IPS DF 19.7 (cell line): ENCODE results near the gene TMEM59.
"Not testable (repeated sequence)": the region's sequence is repeated elsewhere in the genome, so short reads cannot be mapped to it uniquely, and the experiment has no call there.

Source experiments
- DNase-seq: peaks from one replicate; pipeline ENCODE4 v3.0.0-alpha.2; 2013; ENCODE audit warnings: low read depth, low spot score

TMEM59 gene

DNA sequence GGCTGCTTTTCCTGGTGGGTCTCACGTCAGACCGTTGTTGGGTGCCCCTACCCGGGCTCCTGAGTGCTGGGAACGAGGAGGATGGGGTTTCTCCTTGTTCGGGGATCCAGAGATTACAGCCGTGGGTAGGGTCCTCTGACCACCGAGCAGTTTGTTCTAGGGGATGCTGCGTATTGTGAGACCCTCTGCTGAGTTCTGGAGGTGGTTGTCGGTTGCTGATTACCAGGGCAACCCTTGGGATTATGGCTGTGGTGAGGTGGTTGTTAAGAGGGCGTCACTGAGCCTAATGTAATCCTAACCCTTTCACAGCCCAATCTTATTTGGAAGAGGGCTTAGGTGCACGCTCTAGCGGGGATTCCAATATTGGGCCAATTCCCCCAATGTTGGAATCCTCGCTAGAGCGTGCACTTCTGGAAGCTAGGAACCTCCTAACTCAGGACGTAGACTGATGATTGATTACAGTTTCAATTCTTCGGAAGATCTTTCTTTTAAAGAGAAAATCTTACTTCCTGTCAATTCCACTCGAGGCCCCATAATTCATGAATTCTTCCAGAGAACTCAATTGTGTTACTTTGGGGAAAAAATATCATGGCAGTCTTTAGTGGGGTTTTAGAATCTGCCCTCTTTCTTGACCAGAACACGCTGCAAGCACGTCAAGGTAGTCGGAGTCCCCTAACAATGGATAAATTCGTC lies 887 bp upstream of the TMEM59 start:
- DNase-seq, result no peak

DNA sequence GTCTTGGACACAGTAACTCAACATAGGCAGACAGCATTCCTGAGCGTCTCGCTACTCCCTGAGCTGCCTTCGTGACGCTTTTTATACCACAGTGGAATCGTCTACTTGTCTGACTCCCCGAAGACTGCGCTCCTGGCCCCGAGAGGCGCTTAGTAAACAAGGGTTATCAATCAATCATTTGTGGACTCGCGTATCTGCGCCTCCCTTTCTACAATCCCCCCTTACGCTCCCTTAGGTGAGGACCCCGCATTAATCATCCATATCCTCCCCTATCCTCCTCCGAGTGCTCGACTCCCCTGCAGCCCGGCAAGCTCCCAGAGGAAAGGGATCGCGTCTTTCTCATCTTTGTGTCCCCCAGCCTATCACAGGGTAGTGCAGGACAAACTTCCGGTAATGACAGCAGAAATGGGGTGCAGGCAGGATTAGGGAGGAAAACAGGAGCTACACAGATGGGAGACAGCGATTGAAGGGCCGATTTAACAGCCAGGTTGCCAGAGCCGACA lies 522 bp downstream of the TMEM59 start:
- no peak for DNase-seq

DNA sequence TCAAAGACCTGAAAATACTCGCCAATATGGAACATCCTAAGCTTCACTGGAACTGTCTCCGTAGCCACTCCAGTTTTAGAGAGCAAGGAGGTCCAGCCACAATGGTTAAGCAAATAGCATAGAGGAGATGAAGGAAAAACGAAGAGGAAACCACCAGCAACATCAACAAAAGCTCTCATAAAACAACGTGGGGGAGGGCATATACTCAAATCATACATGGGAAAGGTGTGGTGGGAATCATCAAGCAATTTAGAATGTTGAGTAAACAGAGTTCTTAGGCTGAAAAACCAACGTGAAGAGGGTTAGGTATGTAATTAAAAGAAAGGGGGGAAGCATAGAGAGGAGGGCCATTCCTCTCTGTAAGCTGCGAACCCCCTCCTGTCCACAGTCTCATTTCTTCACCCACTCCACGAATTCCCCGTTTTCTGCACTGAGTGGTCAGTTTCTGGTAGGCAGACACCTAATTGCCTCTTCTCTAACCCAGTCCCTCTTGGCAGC lies 1.0 kb downstream of the TMEM59 start:
- no peak for DNase-seq

- not testable (repeated sequence) for DNase-seq
These were observed 2.6 kb downstream of the TMEM59 start for GRCh38 chr1:54050435-54050834.

- DNase-seq, result no peak
These were observed 5.4 kb downstream of the TMEM59 start for GRCh38 chr1:54047384-54048305.

- no peak for DNase-seq
These were observed 6.2 kb downstream of the TMEM59 start for GRCh38 chr1:54046671-54047383.

- no peak for DNase-seq
These were observed 7.5 kb downstream of the TMEM59 start for GRCh38 chr1:54045496-54045895.

GRCh38 chr1:54041806-54042205 lies 11.2 kb downstream of the TMEM59 start:
- DNase-seq, result no peak

- DNase-seq, result no peak
These were observed 15.5 kb downstream of the TMEM59 start for GRCh38 chr1:54037476-54037875.

GRCh38 chr1:54028306-54029251 lies 24.4 kb downstream of the TMEM59 start:
- no peak for DNase-seq

DNA sequence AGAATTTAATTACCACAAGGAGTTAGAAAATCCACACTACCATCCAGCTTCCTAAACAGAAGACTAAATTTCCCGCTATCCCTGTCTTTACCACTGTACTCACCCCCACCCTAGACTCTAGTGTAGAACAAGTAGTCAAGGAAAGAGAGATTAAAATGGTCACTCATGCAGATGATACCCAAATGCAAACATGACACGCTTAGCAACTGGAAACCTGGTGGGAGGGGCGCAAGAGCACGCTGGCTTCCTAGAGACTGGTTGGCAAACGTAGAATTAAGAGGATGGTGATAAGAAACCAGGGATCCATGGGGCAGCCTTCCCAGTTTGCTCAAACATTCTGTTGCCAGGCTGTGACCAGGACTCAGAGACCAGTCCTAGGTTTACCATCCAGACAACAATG lies 25.2 kb downstream of the TMEM59 start:
- DNase-seq, result no peak

- DNase-seq, result not testable (repeated sequence)
These were observed 28.2 kb downstream of the TMEM59 start for GRCh38 chr1:54024811-54025210.

- DNase-seq, result no peak
These were observed 28.6 kb downstream of the TMEM59 start for GRCh38 chr1:54024358-54024757.

- not testable (repeated sequence) for DNase-seq
These were observed 33.3 kb downstream of the TMEM59 start for GRCh38 chr1:54019562-54020176.

DNA sequence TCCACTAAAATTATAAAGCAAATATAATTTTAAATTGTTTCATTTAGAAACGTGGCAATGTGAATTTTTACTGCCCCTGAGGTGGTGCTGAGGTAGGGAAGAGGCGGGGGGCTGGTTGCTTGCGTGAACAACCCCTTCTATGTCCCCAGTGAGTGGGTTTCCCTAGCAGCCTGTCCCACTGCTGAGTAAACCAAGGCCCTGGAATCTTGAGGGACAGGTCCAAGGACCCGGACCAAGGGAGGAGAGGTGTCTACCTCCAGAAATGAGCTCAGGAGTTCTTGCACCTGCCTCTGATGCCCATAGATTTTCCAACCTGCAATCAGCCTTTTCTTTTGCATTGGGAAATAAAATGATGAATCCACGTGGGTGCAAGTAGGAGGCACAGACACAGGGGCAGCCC lies 34.4 kb downstream of the TMEM59 start:
- no peak for DNase-seq

DNA sequence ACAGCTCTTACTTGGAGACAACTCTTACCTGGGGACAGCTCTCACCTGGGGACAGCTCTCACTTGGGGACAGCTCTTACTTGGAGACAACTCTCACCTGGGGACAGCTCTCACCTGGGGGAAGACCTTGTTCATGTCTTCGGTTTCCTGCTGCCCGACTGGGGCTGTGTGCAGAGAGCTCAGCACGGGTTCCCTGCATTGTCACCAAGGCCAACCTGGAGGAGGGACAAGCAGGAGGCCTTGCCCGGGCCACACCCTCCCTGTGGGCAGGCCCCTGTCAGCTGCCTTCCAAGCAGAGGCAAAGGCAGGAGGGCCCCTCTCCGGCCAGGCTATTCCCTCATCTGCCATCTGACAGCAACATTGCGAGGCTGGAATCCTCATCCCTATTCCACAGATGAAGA lies 35.0 kb downstream of the TMEM59 start, which contains the start of gene LDLRAD1:
Gene LDLRAD1 (minus strand): TSS at position 208 of the 400 bp plus-strand sequence. CDS start 74 bp downstream, at position 134.
- DNase-seq, result no peak

DNA sequence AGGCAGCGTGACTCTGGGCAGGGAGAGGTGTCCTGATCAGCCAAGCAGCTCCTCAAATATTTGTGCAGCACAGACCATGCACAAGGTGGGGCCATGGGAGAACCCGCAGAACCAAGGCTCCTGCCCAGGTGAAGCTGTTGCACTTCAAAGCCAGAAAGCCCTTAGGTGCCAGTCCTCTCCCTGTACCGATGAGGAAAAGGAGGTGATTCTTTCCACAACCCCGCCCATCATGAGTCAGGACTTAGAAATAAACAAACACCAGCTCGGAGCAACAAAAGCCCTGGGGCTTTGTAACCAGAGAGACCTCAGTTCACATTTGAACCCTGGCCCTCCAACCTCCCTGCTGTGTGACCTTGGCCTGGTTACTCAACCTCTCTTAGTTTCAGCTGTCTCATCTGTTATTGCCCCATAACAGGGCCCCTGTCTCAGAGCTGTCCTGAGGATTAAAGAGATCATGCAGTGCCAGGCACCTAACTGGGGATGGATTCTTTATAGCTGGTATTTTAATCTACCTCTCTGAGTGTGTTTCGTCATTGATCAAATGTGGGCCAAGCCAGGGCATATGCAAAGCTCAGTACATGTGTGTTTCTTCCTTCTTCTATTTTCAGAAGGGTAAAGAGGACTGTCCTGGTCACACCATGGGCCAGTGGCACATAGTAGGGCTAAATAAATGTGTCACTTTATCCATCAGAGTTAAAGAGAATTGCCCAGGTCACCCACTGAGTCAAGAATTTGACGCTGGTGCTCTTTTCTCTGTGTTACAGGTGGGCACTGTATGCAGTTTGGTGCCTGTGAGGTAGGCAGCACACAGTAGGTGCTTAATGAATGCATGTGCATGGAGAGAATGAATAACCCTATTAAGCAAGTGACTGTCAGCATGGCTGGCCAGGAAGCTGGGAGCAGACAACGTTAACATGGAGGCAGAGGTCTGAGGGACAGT lies 36.4 kb downstream of the TMEM59 start:
- no peak for DNase-seq

DNA sequence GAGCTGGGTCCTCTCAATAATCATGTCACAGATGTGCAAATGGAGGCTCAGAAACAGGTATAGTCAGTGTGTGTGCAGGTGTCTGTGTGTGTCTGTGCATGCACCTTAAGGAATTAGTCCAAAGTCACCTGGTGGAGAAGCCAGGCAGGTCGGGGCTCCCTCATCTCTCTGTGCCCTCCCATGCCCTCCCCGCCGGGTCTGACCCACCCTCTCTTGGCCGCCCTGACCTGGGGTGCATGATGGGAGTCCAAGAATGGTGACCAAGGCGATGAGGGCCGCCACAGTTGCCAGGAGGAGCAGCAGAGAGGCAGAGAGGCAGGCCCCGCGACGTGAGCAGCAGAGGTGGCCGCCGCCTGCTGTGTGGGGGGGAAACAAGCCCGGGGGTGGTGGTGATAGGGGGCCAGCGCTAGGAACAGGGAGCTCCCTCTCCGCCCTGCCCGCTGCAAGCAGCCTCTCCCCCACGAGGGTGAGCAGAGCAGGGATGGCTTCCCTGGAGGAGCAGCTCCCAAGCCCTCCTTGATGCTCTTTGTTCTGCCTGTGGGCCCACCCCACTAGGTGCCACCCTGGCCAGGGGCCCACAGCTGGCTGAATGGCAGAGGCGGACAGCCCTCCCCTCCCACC lies 38.9 kb downstream of the TMEM59 start:
- DNase-seq, result no peak
